ENCODE results near the gene KCTD15.

DNA sequence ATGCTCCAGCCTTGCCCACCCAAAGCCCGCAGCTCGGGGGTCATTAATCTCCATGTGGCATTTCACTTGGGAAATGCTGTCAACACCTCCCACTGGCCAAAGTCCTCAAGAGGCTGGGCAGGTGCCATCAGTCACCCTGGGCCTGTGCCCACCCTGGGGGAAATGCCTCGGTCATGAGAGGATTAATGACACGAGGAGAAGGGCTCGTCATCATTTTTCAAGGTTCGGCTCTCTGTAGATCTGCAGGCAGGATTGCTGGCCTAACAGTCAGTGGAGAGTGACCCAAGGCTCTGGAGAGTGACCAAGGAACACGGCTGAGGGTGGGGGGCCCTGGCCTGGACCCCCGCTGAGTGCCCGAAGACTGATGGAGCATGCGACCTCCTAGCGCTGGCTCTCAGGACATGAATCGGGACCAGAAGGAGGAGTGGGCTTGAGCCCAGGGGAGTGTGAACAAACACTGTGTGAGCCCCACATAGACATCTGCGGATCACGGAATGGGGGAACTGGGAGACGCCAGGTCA lies 15.2 kb upstream of the KCTD15 start:
- TF ChIP-seq, protein P1, sequence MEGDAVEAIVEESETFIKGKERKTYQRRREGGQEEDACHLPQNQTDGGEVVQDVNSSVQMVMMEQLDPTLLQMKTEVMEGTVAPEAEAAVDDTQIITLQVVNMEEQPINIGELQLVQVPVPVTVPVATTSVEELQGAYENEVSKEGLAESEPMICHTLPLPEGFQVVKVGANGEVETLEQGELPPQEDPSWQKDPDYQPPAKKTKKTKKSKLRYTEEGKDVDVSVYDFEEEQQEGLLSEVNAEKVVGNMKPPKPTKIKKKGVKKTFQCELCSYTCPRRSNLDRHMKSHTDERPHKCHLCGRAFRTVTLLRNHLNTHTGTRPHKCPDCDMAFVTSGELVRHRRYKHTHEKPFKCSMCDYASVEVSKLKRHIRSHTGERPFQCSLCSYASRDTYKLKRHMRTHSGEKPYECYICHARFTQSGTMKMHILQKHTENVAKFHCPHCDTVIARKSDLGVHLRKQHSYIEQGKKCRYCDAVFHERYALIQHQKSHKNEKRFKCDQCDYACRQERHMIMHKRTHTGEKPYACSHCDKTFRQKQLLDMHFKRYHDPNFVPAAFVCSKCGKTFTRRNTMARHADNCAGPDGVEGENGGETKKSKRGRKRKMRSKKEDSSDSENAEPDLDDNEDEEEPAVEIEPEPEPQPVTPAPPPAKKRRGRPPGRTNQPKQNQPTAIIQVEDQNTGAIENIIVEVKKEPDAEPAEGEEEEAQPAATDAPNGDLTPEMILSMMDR (IDR thresholded peaks at IDR 0.05) = no peak
- no peak for TF ChIP-seq POLR2A (IDR thresholded peaks at IDR 0.05)
